Measurements from ENCODE around the gene RNF10. TPM values are rescaled to one million over a fixed set of nuclear protein-coding genes. Genes with fewer than 3 reads are reported as not detected.

RNF10 gene
- total and polyA plus RNA-seq, 10 of the 15 experiments (the other 5 are each of a cell fraction or from before 2014, with no cell fraction given), result 48.2 to 127 (median 64.5) TPM

GRCh38 chr12:120498870-120499515, 35.2 kb upstream of the RNF10 start:
- ChIA-PET SMC1A (ENCODE audit: uncharacterized antibody, unreplicated experiment) (no interaction called here), POLR2A (interaction anchor here (0.9 to 1.6 kb wide), 3 partner anchors 10 to 31 kb away, joined by 3 to 7 read pairs (median 4); no protein-coding TSS in a partner anchor), RAD21 (ENCODE audit: unreplicated experiment) (no interaction called here), CTCF (interaction anchor here (0.8 to 0.9 kb wide), 2 partner anchors 29 to 473 kb away, joined by 3 read pairs; partner anchors contain the start of gene SRSF9)
- no peak for TF ChIP-seq POU2F2 (IDR thresholded peaks at IDR 0.05; ENCODE audit: borderline replicate concordance, low read depth, low read length)
- 0 out of 2 replicates have a peak, but pooled peaks have one; percentile 25 for TF ChIP-seq POLR2AphosphoS2 (IDR thresholded peaks at IDR 0.05; ENCODE audit: low read depth, low read length)
- TF ChIP-seq POLR2AphosphoS5 (IDR thresholded peaks at IDR 0.05; ENCODE audit: low read length), result 0 out of 2 replicates have a peak, but pooled peaks have one; percentile 26
- Histone ChIP-seq H3K9ac (ENCODE audit: control insufficient read depth, insufficient read depth, low read length) (no peak overlapping the region), H3K4me1 (ENCODE audit: control insufficient read depth, insufficient read depth, low read length) (peaks cover 4% of the 10 kb centered on the region), H3K9me3 (replicated peaks; ENCODE audit: control insufficient read depth, insufficient read depth, low read length) (no peaks in the 10 kb centered on the region), H3K36me3 (ENCODE audit: control insufficient read depth in 2 of 2, insufficient read depth in 2 of 2, low read length in 1 of 2) (peaks cover 0 to 16% of the 10 kb centered on the region in 2 experiments; a peak in 2 of 4 replicates), H3K4me3 (no peak overlapping the region), H2AFZ (ENCODE audit: control insufficient read depth, low read depth, low read length) (no peak overlapping the region), H3K27me3 (replicated peaks in 1 of 2; ENCODE audit: control insufficient read depth in 2 of 2, insufficient read depth in 2 of 2, low read length in 1 of 2) (no peaks in the 10 kb centered on the region), H3K27ac (ENCODE audit: control insufficient read depth, insufficient read depth) (no peak overlapping the region), H4K20me1 (ENCODE audit: control insufficient read depth, insufficient read depth) (0 out of 2 replicates have a peak, but pooled peaks cover 4% of the 10 kb centered on the region), H3K79me2 (ENCODE audit: control insufficient read depth, insufficient read depth, low read length) (peaks cover 30% of the 10 kb centered on the region), H3K4me2 (ENCODE audit: control insufficient read depth, insufficient read depth) (no peak overlapping the region)
- 100% methylated on average over 3 of the region's 3 CpGs for WGBS (ENCODE audit: insufficient coverage, insufficient replicate concordance, low lambda C conversion rate, missing lambda C conversion rate)
- BruUV-seq (replicated peaks), result no TSS peak
- in situ Hi-C loops (cut with MboI), result no loop called here
- no peak for ATAC-seq
- intact Hi-C loops (cut with micrococcal nuclease; ENCODE audit: unreplicated experiment), result no loop called here
- no peak for DNase-seq (ENCODE audit: low read depth, low spot score)
- FAIRE-seq, result no peak

- Histone ChIP-seq H3K9me3 (replicated peaks; ENCODE audit: control insufficient read depth, insufficient read depth, low read length) (no peaks in the 10 kb centered on the region), H3K36me3 (ENCODE audit: control insufficient read depth in 2 of 2, insufficient read depth in 2 of 2, low read length in 1 of 2) (peaks cover 0 to 20% of the 10 kb centered on the region in 2 experiments; a peak in 2 of 4 replicates), H3K4me1 (ENCODE audit: control insufficient read depth, insufficient read depth, low read length) (no peaks in the 10 kb centered on the region; the same call in 1 of the 2 replicates), H4K20me1 (ENCODE audit: control insufficient read depth, insufficient read depth) (0 out of 2 replicates have a peak, but pooled peaks cover 4% of the 10 kb centered on the region), H3K4me2 (ENCODE audit: control insufficient read depth, insufficient read depth) (no peak overlapping the region), H3K27me3 (replicated peaks in 1 of 2; ENCODE audit: control insufficient read depth in 2 of 2, insufficient read depth in 2 of 2, low read length in 1 of 2) (no peaks in the 10 kb centered on the region), H3K79me2 (ENCODE audit: control insufficient read depth, insufficient read depth, low read length) (peaks cover 22% of the 10 kb centered on the region), H3K27ac (ENCODE audit: control insufficient read depth, insufficient read depth) (no peak overlapping the region), H3K9ac (ENCODE audit: control insufficient read depth, insufficient read depth, low read length) (no peak overlapping the region), H2AFZ (ENCODE audit: control insufficient read depth, low read depth, low read length) (no peak overlapping the region), H3K4me3 (no peak overlapping the region)
- ATAC-seq, result no peak
- ChIA-PET RAD21 (ENCODE audit: unreplicated experiment) (interaction anchor here (1.1 to 1.2 kb wide), 2 partner anchors 61 to 81 kb away, joined by 3 to 4 read pairs; partner anchors contain the start of gene POP5), POLR2A (interaction anchor here (0.6 to 1.1 kb wide), 3 partner anchors 13 to 32 kb away, joined by 3 to 5 read pairs (median 3); partner anchors contain the start of gene COQ5), SMC1A (ENCODE audit: uncharacterized antibody, unreplicated experiment) (interaction anchor here (0.8 to 0.9 kb wide), 3 partner anchors 11 to 451 kb away, joined by 3 to 5 read pairs (median 3); no protein-coding TSS in a partner anchor), CTCF (interaction anchor here (0.5 to 1.4 kb wide), 6 partner anchors 9 to 1379 kb away, joined by 3 to 4 read pairs (median 3); no protein-coding TSS in a partner anchor)
- DNase-seq (ENCODE audit: low read depth, low spot score), result no peak
- FAIRE-seq, result no peak
- in situ Hi-C loops (cut with MboI), result no loop called here
- WGBS (ENCODE audit: insufficient coverage, insufficient replicate concordance, low lambda C conversion rate, missing lambda C conversion rate), result 100% methylated on average over 1 of the region's 1 CpG
- BruUV-seq (replicated peaks), result no TSS peak
- intact Hi-C loops (cut with micrococcal nuclease; ENCODE audit: unreplicated experiment), result no loop called here
- TF ChIP-seq IRF3 (IDR thresholded peaks at IDR 0.05), result no peak
- no peak for TF ChIP-seq NR2F1 (conservative IDR thresholded peaks at IDR 0.05)
- TF ChIP-seq ATF2 (IDR thresholded peaks at IDR 0.05; ENCODE audit: low read length), result no peak
- TF ChIP-seq NKRF (conservative IDR thresholded peaks at IDR 0.05), result no peak
These were observed 33.6 kb upstream of the RNF10 start for GRCh38 chr12:120500581-120500980.

Data from GM12878 (cell line).